Measurements from ENCODE around the gene IL22. TPM values are rescaled to one million over a fixed set of nuclear protein-coding genes. Genes with fewer than 3 reads are reported as not detected.

IL22 gene
- total RNA-seq, 1 experiment from 2014 or later = not detected

DNA sequence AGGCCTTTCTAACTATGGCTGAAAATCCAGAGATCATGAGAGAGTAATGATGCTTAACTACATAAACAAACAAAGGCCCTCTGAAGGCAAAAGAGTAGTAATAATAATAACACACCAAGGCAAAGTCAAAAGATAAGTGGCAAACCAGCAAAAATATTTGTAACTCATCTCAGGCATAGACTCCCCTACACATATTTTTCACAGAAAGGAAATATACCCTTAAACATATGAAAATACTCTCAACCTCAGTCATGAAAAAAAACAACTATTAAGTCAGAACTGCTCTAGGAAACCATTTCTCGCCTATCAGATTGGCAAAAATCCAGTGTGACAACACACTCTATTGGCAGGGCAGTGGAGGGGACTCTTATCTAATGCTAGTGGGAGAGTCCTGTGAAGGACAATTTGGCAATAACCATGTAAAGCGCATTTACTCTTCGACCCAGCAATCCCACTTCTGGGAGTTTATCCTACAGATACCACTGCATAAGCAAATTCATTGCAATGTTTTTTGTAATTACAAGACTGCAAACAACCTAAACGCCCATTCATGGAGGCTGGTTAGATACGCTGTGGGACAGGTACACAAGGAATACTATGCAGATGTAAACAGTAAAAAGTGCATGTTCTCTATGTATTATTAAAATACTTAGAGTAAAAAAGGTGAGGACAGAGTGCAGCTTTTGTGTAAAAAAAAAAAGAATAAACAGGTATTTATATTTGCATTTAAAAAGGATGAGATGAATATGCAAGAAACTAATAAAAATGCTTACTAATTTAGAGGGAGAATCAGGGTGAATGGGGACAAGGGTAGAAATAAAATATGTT, 26.0 kb upstream of the IL22 start:
- intact Hi-C loops (cut with micrococcal nuclease) = no loop called here
- Histone ChIP-seq H3K27me3 (ENCODE audit: insufficient read depth, low read length) (no peaks in the 10 kb centered on the region), H3K9me2 (ENCODE audit: insufficient read depth) (no peaks in the 10 kb centered on the region), H3K4me2 (ENCODE audit: low read length) (no peak overlapping the region), H3K9me3 (ENCODE audit: control insufficient read depth in 1 of 2, insufficient read depth in 1 of 2, low read depth in 1 of 2, low read length in 2 of 2) (no peaks in the 10 kb centered on the region), H3K4me3 (replicated peaks in 1 of 2; ENCODE audit: low read depth in 1 of 2, low read length in 2 of 2) (no peak overlapping the region), H4K20me1 (ENCODE audit: insufficient read depth) (no peaks in the 10 kb centered on the region), H3K79me2 (ENCODE audit: insufficient read depth, low read length) (no peaks in the 10 kb centered on the region), H3K27ac (ENCODE audit: low read depth, low read length) (no peak overlapping the region), H2AFZ (ENCODE audit: low read depth, low read length, poor library complexity, severe bottlenecking) (no peak overlapping the region), H3K36me3 (ENCODE audit: control insufficient read depth in 1 of 2, insufficient read depth in 2 of 2, low read length in 2 of 2) (no peaks in the 10 kb centered on the region), H3K4me1 (ENCODE audit: control insufficient read depth in 1 of 2, insufficient read depth in 2 of 2, low read length in 2 of 2) (peaks cover 5 to 9% of the 10 kb centered on the region in 2 experiments; a peak in 3 of 4 replicates), H3K9ac (ENCODE audit: low read length) (no peak overlapping the region)
- ChIA-PET POLR2A (no interaction called here), RAD21 (ENCODE audit: low non-redundant PET in 1 of 2, low total read pairs in 2 of 2, uncharacterized antibody in 2 of 2, unreplicated experiment in 2 of 2) (no interaction called here), CTCF (no interaction called here)
- ATAC-seq = no peak
- no peak for DNase-seq (ENCODE audit: low read depth, low spot score)
- TF ChIP-seq SP1 (IDR thresholded peaks at IDR 0.05; ENCODE audit: low read depth) (no peak), JUND (IDR thresholded peaks at IDR 0.05) (no peak), SRF (IDR thresholded peaks at IDR 0.05; ENCODE audit: low read depth) (no peak), TCF7L2 (IDR thresholded peaks at IDR 0.05; ENCODE audit: borderline replicate concordance, extremely low read depth, insufficient read depth, insufficient read length) (no peak), ZFX (IDR thresholded peaks at IDR 0.05) (no peak), EZH2 (IDR thresholded peaks at IDR 0.05) (no peak), SIN3A (IDR thresholded peaks at IDR 0.05; ENCODE audit: low read depth) (no peak), POLR2A (IDR thresholded peaks at IDR 0.05; ENCODE audit: borderline replicate concordance, extremely low read depth, insufficient read depth, insufficient read length) (no peak), ZNF274 (IDR thresholded peaks at IDR 0.05; ENCODE audit: low read depth, low read length) (no peak)
- TF ChIP-seq, protein P1, sequence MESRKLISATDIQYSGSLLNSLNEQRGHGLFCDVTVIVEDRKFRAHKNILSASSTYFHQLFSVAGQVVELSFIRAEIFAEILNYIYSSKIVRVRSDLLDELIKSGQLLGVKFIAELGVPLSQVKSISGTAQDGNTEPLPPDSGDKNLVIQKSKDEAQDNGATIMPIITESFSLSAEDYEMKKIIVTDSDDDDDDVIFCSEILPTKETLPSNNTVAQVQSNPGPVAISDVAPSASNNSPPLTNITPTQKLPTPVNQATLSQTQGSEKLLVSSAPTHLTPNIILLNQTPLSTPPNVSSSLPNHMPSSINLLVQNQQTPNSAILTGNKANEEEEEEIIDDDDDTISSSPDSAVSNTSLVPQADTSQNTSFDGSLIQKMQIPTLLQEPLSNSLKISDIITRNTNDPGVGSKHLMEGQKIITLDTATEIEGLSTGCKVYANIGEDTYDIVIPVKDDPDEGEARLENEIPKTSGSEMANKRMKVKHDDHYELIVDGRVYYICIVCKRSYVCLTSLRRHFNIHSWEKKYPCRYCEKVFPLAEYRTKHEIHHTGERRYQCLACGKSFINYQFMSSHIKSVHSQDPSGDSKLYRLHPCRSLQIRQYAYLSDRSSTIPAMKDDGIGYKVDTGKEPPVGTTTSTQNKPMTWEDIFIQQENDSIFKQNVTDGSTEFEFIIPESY (IDR thresholded peaks at IDR 0.05; ENCODE audit: extremely low read depth, insufficient replicate concordance, low read length) = no peak
- TF ChIP-seq, protein P2, sequence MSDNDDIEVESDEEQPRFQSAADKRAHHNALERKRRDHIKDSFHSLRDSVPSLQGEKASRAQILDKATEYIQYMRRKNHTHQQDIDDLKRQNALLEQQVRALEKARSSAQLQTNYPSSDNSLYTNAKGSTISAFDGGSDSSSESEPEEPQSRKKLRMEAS (IDR thresholded peaks at IDR 0.05) = no peak
- TF ChIP-seq, protein P3, sequence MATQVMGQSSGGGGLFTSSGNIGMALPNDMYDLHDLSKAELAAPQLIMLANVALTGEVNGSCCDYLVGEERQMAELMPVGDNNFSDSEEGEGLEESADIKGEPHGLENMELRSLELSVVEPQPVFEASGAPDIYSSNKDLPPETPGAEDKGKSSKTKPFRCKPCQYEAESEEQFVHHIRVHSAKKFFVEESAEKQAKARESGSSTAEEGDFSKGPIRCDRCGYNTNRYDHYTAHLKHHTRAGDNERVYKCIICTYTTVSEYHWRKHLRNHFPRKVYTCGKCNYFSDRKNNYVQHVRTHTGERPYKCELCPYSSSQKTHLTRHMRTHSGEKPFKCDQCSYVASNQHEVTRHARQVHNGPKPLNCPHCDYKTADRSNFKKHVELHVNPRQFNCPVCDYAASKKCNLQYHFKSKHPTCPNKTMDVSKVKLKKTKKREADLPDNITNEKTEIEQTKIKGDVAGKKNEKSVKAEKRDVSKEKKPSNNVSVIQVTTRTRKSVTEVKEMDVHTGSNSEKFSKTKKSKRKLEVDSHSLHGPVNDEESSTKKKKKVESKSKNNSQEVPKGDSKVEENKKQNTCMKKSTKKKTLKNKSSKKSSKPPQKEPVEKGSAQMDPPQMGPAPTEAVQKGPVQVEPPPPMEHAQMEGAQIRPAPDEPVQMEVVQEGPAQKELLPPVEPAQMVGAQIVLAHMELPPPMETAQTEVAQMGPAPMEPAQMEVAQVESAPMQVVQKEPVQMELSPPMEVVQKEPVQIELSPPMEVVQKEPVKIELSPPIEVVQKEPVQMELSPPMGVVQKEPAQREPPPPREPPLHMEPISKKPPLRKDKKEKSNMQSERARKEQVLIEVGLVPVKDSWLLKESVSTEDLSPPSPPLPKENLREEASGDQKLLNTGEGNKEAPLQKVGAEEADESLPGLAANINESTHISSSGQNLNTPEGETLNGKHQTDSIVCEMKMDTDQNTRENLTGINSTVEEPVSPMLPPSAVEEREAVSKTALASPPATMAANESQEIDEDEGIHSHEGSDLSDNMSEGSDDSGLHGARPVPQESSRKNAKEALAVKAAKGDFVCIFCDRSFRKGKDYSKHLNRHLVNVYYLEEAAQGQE (IDR thresholded peaks at IDR 0.05; ENCODE audit: low read depth) = no peak
- TF ChIP-seq, protein P4, sequence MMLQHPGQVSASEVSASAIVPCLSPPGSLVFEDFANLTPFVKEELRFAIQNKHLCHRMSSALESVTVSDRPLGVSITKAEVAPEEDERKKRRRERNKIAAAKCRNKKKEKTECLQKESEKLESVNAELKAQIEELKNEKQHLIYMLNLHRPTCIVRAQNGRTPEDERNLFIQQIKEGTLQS (IDR thresholded peaks at IDR 0.05) = no peak
- no TSS peak for BruUV-seq (replicated peaks)
